SHP77 (cell line): ENCODE results near the gene CBLIF.
A peak's percentile ranks its signal among the peaks of the same experiment; 100 is the strongest.
"Not testable (repeated sequence)": the region's sequence is repeated elsewhere in the genome, so short reads cannot be mapped to it uniquely, and the experiment has no call there.

Experiments
- DNase-seq, 2 experiments: peaks; one replicate each; lab custom pipeline; 2025; lab: John Stamatoyannopoulos, UW

CBLIF gene

GRCh38 chr11:59847626-59848025 lies 2.3 kb upstream of the CBLIF start:
- no peak for DNase-seq

GRCh38 chr11:59846556-59846955 lies 1.3 kb upstream of the CBLIF start:
- no peak for DNase-seq

- no peak for DNase-seq
Measured at GRCh38 chr11:59842316-59842715, 3.0 kb downstream of the CBLIF start.

GRCh38 chr11:59841514-59841913 lies 3.8 kb downstream of the CBLIF start:
- no peak for DNase-seq

- DNase-seq: no peak
Measured at GRCh38 chr11:59839615-59840014, 5.7 kb downstream of the CBLIF start.

- no peak for DNase-seq
Measured at GRCh38 chr11:59833602-59834001, 11.7 kb downstream of the CBLIF start.

GRCh38 chr11:59829358-59829757 lies 15.9 kb downstream of the CBLIF start:
- DNase-seq: no peak

- DNase-seq: peak; percentile 12 to 18
Measured at GRCh38 chr11:59822989-59823566, 22.2 kb downstream of the CBLIF start.

- DNase-seq: no peak
Measured at GRCh38 chr11:59818572-59818971, 26.7 kb downstream of the CBLIF start.

GRCh38 chr11:59816434-59816833 lies 28.9 kb downstream of the CBLIF start:
- DNase-seq: not testable (repeated sequence)

GRCh38 chr11:59815754-59816153 lies 29.5 kb downstream of the CBLIF start:
- no peak for DNase-seq

GRCh38 chr11:59814021-59814420 lies 31.3 kb downstream of the CBLIF start:
- DNase-seq: no peak

- DNase-seq: no peak
Measured at GRCh38 chr11:59813364-59813763, 31.9 kb downstream of the CBLIF start.

GRCh38 chr11:59812220-59812619 lies 33.1 kb downstream of the CBLIF start:
- DNase-seq: no peak

GRCh38 chr11:59810911-59811259 lies 34.4 kb downstream of the CBLIF start:
- no peak for DNase-seq

- DNase-seq: peak; percentile 59 to 60
Measured at GRCh38 chr11:59810189-59810910, 34.9 kb downstream of the CBLIF start, which contains the start of gene MRPL16. Gene MRPL16 (minus strand): TSS chr11:59810778. CDS start chr11:59810658, 120 bp downstream.

GRCh38 chr11:59807047-59807610 lies 38.2 kb downstream of the CBLIF start:
- no peak for DNase-seq

- no peak for DNase-seq
Measured at GRCh38 chr11:59804061-59804460, 41.2 kb downstream of the CBLIF start.

GRCh38 chr11:59802639-59803176 lies 42.6 kb downstream of the CBLIF start:
- DNase-seq: no peak

- no peak for DNase-seq
Measured at GRCh38 chr11:59801981-59802638, 43.2 kb downstream of the CBLIF start.

- no peak for DNase-seq
Measured at GRCh38 chr11:59801160-59801706, 44.1 kb downstream of the CBLIF start.

GRCh38 chr11:59800390-59801025 lies 44.8 kb downstream of the CBLIF start:
- DNase-seq: no peak
